Measurements from ENCODE around the gene RARB.

RARB gene

GRCh38 chr3:25489858-25490593, 62.0 kb downstream of the RARB start:
- TF ChIP-seq CTCF (IDR thresholded peaks at IDR 0.05), result no peak
- no peak for DNase-seq (ENCODE audit: low spot score)
- Histone ChIP-seq H3K4me3 (no peak overlapping the region), H3K27ac (no peak overlapping the region)

DNA sequence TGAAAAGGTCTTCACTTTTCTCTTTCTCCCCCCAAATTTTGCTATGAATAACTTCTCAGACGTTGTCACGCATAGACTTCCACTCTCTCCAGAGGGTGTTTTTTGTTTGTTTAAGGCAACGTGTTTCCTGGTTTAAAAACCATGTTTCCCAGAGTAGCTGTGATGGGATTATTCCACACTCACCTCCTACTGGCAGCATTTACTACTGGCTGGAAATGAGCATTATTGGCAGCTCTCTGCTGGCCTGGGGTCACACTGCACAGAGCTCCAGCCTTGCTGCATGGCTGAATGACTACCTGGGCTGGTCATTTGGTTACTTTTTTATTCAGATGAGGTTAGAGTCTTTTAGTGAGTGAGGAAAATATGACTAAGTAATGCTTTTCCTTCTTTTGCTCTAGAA, 65.2 kb downstream of the RARB start:
- TF ChIP-seq CTCF (IDR thresholded peaks at IDR 0.05), result no peak
- Histone ChIP-seq H3K27ac (no peak overlapping the region), H3K4me3 (no peak overlapping the region)
- no peak for DNase-seq (ENCODE audit: low spot score)

- Histone ChIP-seq H3K4me3 (no peak overlapping the region), H3K27ac (no peak overlapping the region)
- no peak for DNase-seq (ENCODE audit: low spot score)
- no peak for TF ChIP-seq CTCF (IDR thresholded peaks at IDR 0.05)
These were observed 65.7 kb downstream of the RARB start for GRCh38 chr3:25493786-25494185.

DNA sequence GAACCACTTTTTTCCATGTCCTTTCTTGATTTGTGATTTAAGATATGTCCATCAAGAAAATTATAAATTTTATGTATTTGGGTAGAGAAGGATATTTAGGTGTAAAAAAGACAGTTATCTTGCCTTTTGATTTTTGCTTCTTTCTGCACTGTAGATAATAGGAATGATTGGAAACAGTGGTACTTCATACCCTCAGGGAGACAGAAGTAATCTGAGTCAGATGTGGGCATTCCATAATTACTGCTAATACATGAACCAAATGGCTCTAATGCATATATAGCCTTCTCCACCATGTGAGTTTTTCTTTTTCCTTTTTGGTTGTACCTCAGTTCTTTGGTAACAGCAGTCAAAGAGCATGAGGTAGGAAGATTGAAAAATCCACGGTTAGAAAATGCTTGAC, 67.2 kb downstream of the RARB start:
- DNase-seq (ENCODE audit: low spot score), result no peak
- TF ChIP-seq CTCF (IDR thresholded peaks at IDR 0.05), result no peak
- Histone ChIP-seq H3K4me3 (no peak overlapping the region), H3K27ac (no peak overlapping the region)

- TF ChIP-seq CTCF (IDR thresholded peaks at IDR 0.05), result no peak
- DNase-seq (ENCODE audit: low spot score), result no peak
- H3K27ac ChIP-seq, result no peak overlapping the region
- no peak overlapping the region for H3K4me3 ChIP-seq
These were observed 67.7 kb downstream of the RARB start for GRCh38 chr3:25495726-25496253.

DNA sequence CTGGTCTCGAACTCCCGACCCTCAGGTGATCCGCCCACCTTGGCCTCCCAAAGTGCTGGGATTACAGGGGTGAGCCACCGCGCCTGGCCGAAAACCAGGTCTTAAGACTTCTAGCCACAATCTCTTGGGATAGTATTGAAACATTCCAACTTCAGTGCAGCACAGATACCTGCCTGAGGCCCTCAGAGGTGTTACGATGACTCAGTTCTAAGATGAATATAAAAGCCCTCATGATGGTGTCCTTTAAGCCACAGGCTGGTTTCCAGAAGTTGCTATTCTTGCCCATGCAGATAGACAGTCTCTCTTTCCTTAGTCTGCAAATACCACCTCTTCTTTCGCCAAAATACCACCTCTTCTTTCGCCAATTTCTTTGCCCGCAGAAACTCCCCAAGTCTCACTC, 69.0 kb downstream of the RARB start:
- no peak for DNase-seq (ENCODE audit: low spot score)
- H3K4me3 ChIP-seq, result no peak overlapping the region
- no peak for TF ChIP-seq CTCF (IDR thresholded peaks at IDR 0.05)
- no peak overlapping the region for H3K27ac ChIP-seq

DNA sequence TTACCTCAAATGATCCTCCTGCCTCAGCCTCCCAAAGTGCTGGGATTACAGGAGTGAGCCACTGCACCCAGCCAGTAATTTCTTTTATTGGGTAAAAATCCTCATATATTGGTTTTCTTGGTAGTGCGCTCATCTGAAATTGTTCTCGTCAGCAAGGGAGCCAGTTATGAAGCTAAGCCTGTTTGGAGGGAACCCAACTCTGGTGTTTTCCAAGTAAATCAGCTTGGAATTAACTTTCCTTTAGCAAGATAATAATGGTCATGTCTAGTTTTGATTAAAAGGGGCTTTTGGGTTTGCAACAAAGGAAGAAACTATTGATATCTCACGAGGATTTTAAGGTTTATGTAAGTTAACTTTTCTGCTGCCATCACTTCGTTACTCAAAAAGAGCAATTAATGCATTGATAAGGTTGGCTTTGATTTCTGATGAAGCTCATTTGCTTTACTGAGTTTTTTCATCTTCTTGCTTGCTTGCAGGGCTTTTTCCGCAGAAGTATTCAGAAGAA, 72.7 kb downstream of the RARB start:
- no peak for DNase-seq (ENCODE audit: low spot score)
- no peak overlapping the region for H3K27ac ChIP-seq
- H3K4me3 ChIP-seq, result no peak overlapping the region
- TF ChIP-seq CTCF (IDR thresholded peaks at IDR 0.05), result no peak

Data from coronary artery (tissue), 2 donors.